ENCODE measurements around the gene PLXNA2. TPM values are rescaled to one million over a fixed set of nuclear protein-coding genes. Genes with fewer than 3 reads are reported as not detected.

PLXNA2 gene
- total RNA-seq, 2 experiments from 2014 or later: 0.08 TPM; not detected in 1

- no peaks in the 10 kb centered on the region for H3K4me1 Mint-ChIP-seq
- no peak overlapping the region for H3K4me3 Mint-ChIP-seq
These were observed 64.2 kb downstream of the PLXNA2 start for GRCh38 chr1:208179961-208180409.

DNA sequence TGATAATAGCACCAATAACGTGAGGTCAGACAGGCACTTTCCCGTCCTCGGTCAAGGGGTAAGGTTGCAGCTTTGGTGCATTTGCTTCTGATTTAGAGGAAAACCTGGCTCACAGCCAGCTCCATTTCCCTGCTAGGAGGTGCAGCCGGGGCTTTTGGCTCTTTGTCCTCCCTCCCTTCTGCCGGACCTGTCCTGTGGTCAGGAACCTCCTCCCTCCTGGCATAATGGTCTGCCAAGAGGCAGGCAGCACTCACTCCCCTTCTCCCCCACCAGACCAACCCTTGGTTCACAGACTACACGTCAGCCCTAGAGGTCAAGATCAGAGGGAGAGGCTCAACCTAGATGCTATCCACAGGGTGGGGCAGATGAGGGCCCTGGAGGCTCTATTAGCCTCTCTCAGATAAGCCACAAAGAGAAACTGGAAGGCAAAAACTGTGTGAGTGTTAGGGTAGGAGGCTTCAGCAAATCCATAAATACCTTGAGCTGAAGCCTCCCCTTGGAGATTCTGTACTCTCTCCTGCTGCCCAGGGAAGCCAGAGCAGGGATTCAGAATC lies 64.8 kb downstream of the PLXNA2 start:
- Mint-ChIP-seq H3K27ac (no peak overlapping the region), H3K4me3 (no peak overlapping the region), H3K4me1 (no peaks in the 10 kb centered on the region), H3K9me3 (no peaks in the 10 kb centered on the region), H3K36me3 (no peaks in the 10 kb centered on the region), H3K27me3 (peaks cover 7% of the 10 kb centered on the region)
- no peak for DNase-seq

More at GRCh38 chr1:208179961-208180409, 64.2 kb downstream of the PLXNA2 start:
- H3K27me3 Mint-ChIP-seq: peaks cover 7% of the 10 kb centered on the region
- no peaks in the 10 kb centered on the region for H3K36me3 Mint-ChIP-seq
- H3K9me3 Mint-ChIP-seq: no peaks in the 10 kb centered on the region
- no peak overlapping the region for H3K27ac Mint-ChIP-seq
- DNase-seq: no peak

DNA sequence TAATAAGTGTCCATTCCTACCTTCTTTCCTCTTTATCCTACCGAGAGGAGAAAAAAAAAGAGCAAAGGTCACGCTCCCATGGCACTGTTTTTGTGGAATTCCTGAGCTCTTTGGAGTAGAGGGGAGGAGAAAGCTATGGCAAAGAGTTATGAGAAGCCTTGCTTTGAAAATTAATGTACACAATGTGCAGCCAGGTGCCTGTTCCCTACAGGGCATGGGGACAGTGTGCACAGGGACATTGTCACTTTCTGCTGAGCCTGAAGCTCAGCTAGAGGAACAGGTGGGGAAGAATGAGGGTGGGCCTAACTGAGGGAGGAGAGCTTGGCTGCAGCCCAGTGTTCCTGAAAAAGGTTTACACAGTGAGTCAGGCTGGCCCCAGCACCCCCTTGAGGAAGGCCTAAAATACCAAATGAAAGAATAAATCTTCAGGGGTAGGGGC lies 66.1 kb downstream of the PLXNA2 start:
- Mint-ChIP-seq H3K4me1 (no peaks in the 10 kb centered on the region), H3K27me3 (peaks cover 6% of the 10 kb centered on the region), H3K36me3 (no peaks in the 10 kb centered on the region), H3K27ac (no peak overlapping the region), H3K9me3 (no peaks in the 10 kb centered on the region), H3K4me3 (no peak overlapping the region)
- no peak for DNase-seq

DNA sequence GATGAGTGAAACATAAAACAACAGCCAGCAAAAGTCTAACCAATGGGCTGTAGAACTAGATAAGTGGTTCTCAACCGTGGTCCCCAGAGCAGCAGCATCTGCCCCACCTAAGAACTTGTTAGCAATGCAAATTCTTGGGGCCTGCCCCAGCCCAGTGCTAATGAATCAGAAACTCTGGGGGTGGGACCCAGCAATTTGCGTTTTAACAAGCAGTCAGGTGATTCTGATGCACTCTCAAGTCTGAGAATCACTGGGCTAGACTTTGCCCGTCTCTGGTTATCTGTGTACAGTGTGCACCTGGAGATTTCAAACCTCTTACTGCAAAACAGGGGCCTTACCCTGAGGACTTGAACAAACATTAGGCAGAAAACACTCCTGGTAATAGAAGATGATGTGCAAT lies 66.5 kb downstream of the PLXNA2 start:
- no peak for DNase-seq
- no peak overlapping the region for H3K4me3 Mint-ChIP-seq
- no peaks in the 10 kb centered on the region for H3K9me3 Mint-ChIP-seq
- H3K27ac Mint-ChIP-seq: no peak overlapping the region
- no peaks in the 10 kb centered on the region for H3K36me3 Mint-ChIP-seq
- H3K27me3 Mint-ChIP-seq: peaks cover 1% of the 10 kb centered on the region
- H3K4me1 Mint-ChIP-seq: no peaks in the 10 kb centered on the region

GRCh38 chr1:208176649-208177048 lies 67.5 kb downstream of the PLXNA2 start:
- Mint-ChIP-seq H3K27ac (no peak overlapping the region), H3K4me1 (no peaks in the 10 kb centered on the region), H3K9me3 (no peaks in the 10 kb centered on the region), H3K27me3 (no peaks in the 10 kb centered on the region), H3K4me3 (no peak overlapping the region), H3K36me3 (no peaks in the 10 kb centered on the region)
- no peak for DNase-seq

DNA sequence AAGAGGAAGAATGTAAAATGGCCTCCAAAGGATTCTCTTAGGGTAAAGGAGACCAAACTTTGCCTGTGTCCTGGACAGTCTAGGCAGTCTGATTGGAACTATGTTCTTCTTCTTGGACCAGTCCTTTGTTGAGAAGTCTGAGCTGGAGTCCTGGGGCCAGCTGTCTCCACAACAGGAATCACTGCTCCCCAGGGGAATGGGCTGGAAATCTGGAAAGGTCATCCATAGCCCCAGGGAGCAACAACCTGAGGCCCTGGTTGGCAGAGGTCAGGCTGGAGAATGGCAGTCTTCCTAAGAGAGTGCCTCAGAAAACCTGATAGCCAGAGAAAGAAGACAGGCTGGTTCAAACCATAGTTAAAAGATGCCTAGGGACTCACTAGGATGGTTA lies 68.7 kb downstream of the PLXNA2 start:
- no peaks in the 10 kb centered on the region for H3K4me1 Mint-ChIP-seq
- H3K27ac Mint-ChIP-seq: no peak overlapping the region
- no peak overlapping the region for H3K4me3 Mint-ChIP-seq
- H3K9me3 Mint-ChIP-seq: no peaks in the 10 kb centered on the region
- DNase-seq: no peak
- H3K36me3 Mint-ChIP-seq: no peaks in the 10 kb centered on the region
- no peaks in the 10 kb centered on the region for H3K27me3 Mint-ChIP-seq

DNA sequence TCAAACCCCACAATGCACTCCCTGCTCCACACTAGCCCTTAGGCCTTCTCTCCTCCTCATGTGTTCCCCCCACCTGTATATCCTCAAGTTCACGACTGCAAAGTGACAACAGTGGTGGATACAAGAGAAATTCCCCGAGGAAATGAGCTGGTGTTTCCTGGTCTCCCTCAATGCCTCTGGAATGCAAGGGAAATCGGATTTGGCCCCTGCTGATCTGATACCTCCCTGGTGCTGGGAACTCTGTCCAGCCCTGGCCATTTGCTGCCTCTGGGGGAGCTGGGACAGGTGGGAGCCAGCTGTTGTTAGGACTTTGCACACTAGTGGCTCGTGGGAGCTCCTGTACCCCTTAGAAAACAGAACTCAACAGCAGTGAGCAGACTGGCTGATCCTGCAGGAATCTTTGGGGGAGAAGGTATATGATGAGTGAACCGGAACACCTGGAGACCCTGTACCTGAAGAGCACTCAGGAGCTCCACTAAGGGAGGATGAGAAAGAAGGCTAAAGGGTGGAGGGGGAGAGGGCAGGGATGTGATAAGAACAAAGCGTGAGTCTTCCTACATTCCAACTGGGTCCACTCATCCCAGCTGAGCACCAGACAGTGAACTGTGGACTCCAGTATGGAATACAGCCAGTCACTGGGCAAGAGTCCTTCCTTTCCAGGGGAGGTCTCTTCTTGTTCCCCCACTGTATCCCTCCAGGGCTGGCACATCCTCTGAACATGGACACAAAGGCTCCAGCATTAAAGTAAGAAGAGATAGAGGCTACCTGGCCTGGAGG lies 69.3 kb downstream of the PLXNA2 start:
- Mint-ChIP-seq H3K9me3 (no peaks in the 10 kb centered on the region), H3K27ac (no peak overlapping the region), H3K4me3 (no peak overlapping the region), H3K36me3 (no peaks in the 10 kb centered on the region), H3K27me3 (no peaks in the 10 kb centered on the region), H3K4me1 (no peaks in the 10 kb centered on the region)
- DNase-seq: no peak

- H3K9me3 Mint-ChIP-seq: no peaks in the 10 kb centered on the region
- no peaks in the 10 kb centered on the region for H3K4me1 Mint-ChIP-seq
- H3K4me3 Mint-ChIP-seq: no peak overlapping the region
- no peaks in the 10 kb centered on the region for H3K36me3 Mint-ChIP-seq
- no peaks in the 10 kb centered on the region for H3K27me3 Mint-ChIP-seq
- no peak for DNase-seq
- no peak overlapping the region for H3K27ac Mint-ChIP-seq
These were observed 70.0 kb downstream of the PLXNA2 start for GRCh38 chr1:208174200-208174599.

DNA sequence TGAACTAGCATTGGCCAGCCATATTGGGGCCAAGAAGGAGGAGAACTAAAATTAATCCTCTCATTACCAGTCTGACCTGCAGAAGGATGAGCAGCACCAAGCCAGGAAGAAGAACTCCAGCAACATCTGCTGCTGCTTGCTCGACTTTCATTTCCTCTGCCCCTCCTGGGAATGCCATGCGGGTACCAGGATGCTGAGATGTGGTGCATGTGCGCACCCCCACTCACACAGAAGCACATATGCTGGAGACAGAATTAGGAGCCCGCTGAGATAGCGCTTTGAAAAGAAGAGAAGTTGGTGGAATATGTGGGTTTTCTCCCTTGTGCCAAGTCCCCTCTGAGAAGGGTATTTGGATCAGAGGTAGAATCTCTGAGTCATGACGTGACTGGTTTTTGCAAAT lies 70.4 kb downstream of the PLXNA2 start:
- Mint-ChIP-seq H3K9me3 (no peaks in the 10 kb centered on the region), H3K36me3 (no peaks in the 10 kb centered on the region), H3K27ac (no peak overlapping the region), H3K4me3 (no peak overlapping the region), H3K4me1 (no peaks in the 10 kb centered on the region), H3K27me3 (no peaks in the 10 kb centered on the region)
- no peak for DNase-seq

DNA sequence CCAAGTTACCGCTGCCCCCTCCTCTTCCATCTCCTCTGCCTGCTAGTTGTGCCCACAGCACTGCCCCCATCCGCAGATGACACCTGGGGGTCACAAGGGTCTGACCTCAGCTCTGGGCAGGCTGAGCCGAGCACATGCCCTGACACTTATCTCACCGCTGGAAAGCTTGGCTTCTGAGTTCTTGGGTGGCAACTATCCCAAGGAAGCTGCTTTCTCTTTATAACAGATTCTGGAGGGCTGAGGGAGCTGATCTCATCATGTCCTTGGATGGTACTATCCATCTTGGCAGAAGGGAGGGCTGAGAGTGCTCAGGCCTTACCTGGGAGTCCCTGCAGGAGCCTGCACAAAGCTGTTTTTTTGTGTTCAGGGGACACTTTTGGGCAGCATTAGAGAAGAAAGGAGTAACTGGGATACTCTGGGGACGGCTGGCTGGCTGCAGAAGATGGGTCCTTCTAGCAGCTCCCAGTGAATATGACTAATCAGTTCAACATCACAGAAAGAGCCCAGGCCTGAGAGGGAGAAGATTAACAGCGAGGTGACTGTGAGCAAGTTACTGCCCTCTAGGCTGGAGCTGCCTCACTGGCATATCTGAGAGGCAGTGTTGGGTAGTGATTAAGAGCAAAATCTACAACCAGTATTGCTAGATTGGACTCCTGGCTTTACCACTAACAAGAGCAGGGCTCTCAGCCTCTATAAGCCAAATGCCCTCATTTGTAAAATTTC lies 71.6 kb downstream of the PLXNA2 start:
- H3K9me3 Mint-ChIP-seq: no peaks in the 10 kb centered on the region
- no peak overlapping the region for H3K27ac Mint-ChIP-seq
- H3K36me3 Mint-ChIP-seq: no peaks in the 10 kb centered on the region
- H3K27me3 Mint-ChIP-seq: peaks cover 1% of the 10 kb centered on the region
- H3K4me3 Mint-ChIP-seq: no peak overlapping the region
- DNase-seq: no peak
- H3K4me1 Mint-ChIP-seq: no peaks in the 10 kb centered on the region

GRCh38 chr1:208171616-208172422 lies 72.4 kb downstream of the PLXNA2 start:
- Mint-ChIP-seq H3K27ac (no peak overlapping the region), H3K9me3 (no peaks in the 10 kb centered on the region), H3K4me1 (no peaks in the 10 kb centered on the region), H3K27me3 (peaks cover 4% of the 10 kb centered on the region), H3K4me3 (no peak overlapping the region), H3K36me3 (no peaks in the 10 kb centered on the region)
- no peak for DNase-seq

- Mint-ChIP-seq H3K9me3 (no peaks in the 10 kb centered on the region), H3K4me3 (no peak overlapping the region), H3K27ac (no peak overlapping the region), H3K36me3 (no peaks in the 10 kb centered on the region), H3K27me3 (peaks cover 4% of the 10 kb centered on the region), H3K4me1 (no peaks in the 10 kb centered on the region)
- no peak for DNase-seq
These were observed 73.9 kb downstream of the PLXNA2 start for GRCh38 chr1:208170252-208170651.

- Mint-ChIP-seq H3K4me3 (no peak overlapping the region), H3K9me3 (no peaks in the 10 kb centered on the region), H3K36me3 (no peaks in the 10 kb centered on the region), H3K4me1 (no peaks in the 10 kb centered on the region), H3K27ac (no peak overlapping the region), H3K27me3 (peaks cover 13% of the 10 kb centered on the region)
- no peak for DNase-seq
These were observed 74.9 kb downstream of the PLXNA2 start for GRCh38 chr1:208169081-208169879.

GRCh38 chr1:208167261-208167869 lies 76.8 kb downstream of the PLXNA2 start:
- H3K4me3 Mint-ChIP-seq: no peak overlapping the region
- H3K27me3 Mint-ChIP-seq: peaks cover 26% of the 10 kb centered on the region
- H3K9me3 Mint-ChIP-seq: no peaks in the 10 kb centered on the region
- H3K4me1 Mint-ChIP-seq: no peaks in the 10 kb centered on the region
- H3K36me3 Mint-ChIP-seq: no peaks in the 10 kb centered on the region
- no peak for DNase-seq
- no peak overlapping the region for H3K27ac Mint-ChIP-seq
